Stimulated activated CD4-positive, alpha-beta T cell treated with anti-CD3 and anti-CD28 coated beads, Interleukin-15, amount 100 ng/mL, for 24 hours (primary cell): ENCODE data around the gene SPEM2.
A peak's percentile ranks its signal among the peaks of the same experiment; 100 is the strongest.

Experiments used
- DNase-seq: peaks from one replicate; pipeline ENCODE4 v3.0.0-alpha.2; 2020

Gene SPEM2

GRCh38 chr17:7425316-7425715 lies at the start of gene SPEM2:
SPEM2 (plus strand) TSS chr17:7425616; CDS start chr17:7425689, 73 bp downstream.
- DNase-seq: no peak

- DNase-seq: no peak
Measured at GRCh38 chr17:7379134-7379533, 46.3 kb upstream of the SPEM2 start.

GRCh38 chr17:7380321-7380720 lies 45.1 kb upstream of the SPEM2 start:
- DNase-seq: no peak

GRCh38 chr17:7380855-7381683 lies 44.3 kb upstream of the SPEM2 start, which contains the start of gene TNK1:
TNK1 (plus strand) TSS chr17:7381089; CDS start chr17:7382927, 1,838 bp downstream.
- no peak for DNase-seq

GRCh38 chr17:7382901-7383300 lies 42.5 kb upstream of the SPEM2 start:
- no peak for DNase-seq

- no peak for DNase-seq
Measured at GRCh38 chr17:7383371-7383741, 42.1 kb upstream of the SPEM2 start.

GRCh38 chr17:7383742-7384488 lies 41.5 kb upstream of the SPEM2 start:
- peak; percentile 86 for DNase-seq

GRCh38 chr17:7384489-7385081 lies 40.8 kb upstream of the SPEM2 start:
- DNase-seq: no peak

GRCh38 chr17:7388856-7389255 lies 36.6 kb upstream of the SPEM2 start:
- no peak for DNase-seq

GRCh38 chr17:7389924-7390910 lies 35.2 kb upstream of the SPEM2 start:
- DNase-seq: no peak

GRCh38 chr17:7391307-7391706 lies 34.1 kb upstream of the SPEM2 start:
- DNase-seq: no peak

GRCh38 chr17:7392696-7393612 lies 32.5 kb upstream of the SPEM2 start:
- no peak for DNase-seq

GRCh38 chr17:7393613-7394451 lies 31.6 kb upstream of the SPEM2 start:
- peak; percentile 77 for DNase-seq

GRCh38 chr17:7394452-7395191 lies 30.8 kb upstream of the SPEM2 start, which contains the start of gene PLSCR3:
PLSCR3 (minus strand) TSS chr17:7394525; CDS start chr17:7394110, 415 bp downstream.
- DNase-seq: peak; percentile 91

- no peak for DNase-seq
Measured at GRCh38 chr17:7396147-7396546, 29.3 kb upstream of the SPEM2 start.

GRCh38 chr17:7398612-7399011 lies 26.8 kb upstream of the SPEM2 start:
- no peak for DNase-seq

GRCh38 chr17:7403043-7403726 lies 22.2 kb upstream of the SPEM2 start:
- peak; percentile 41 for DNase-seq

- DNase-seq: no peak
Measured at GRCh38 chr17:7403727-7403976, 21.8 kb upstream of the SPEM2 start.
